Activated CD4-positive, alpha-beta T cell treated with anti-CD3 and anti-CD28 coated beads, Interleukin-2, amount 50 U/mL, for 24 hours (primary cell): ENCODE results near the gene DRC7.
A peak's percentile ranks its signal among the peaks of the same experiment; 100 is the strongest.

ENCODE experiments used
- DNase-seq, 2 donors: peaks; one replicate each; pipeline ENCODE4 v3.0.0-alpha.2; 2020; ENCODE audit warnings: low read depth in 1 of 2, low spot score in 1 of 2

The DRC7 gene

GRCh38 chr16:57694725-57695679, at the start of gene DRC7:
DRC7 (plus strand) TSS chr16:57694806; CDS start chr16:57697950, 3,144 bp downstream.
- peak in 1 of 2 donors; percentile 11 for DNase-seq

GRCh38 chr16:57645169-57645568, 49.4 kb upstream of the DRC7 start:
- DNase-seq: no peak

- no peak for DNase-seq
These were observed 48.8 kb upstream of the DRC7 start for GRCh38 chr16:57645691-57646387.

- no peak for DNase-seq
These were observed 48.1 kb upstream of the DRC7 start for GRCh38 chr16:57646388-57647039.

GRCh38 chr16:57647136-57647875, 47.3 kb upstream of the DRC7 start:
- DNase-seq: no peak

GRCh38 chr16:57648125-57648524, 46.5 kb upstream of the DRC7 start:
- no peak for DNase-seq

GRCh38 chr16:57648581-57649442, 45.8 kb upstream of the DRC7 start:
- DNase-seq: peak; percentile 82 to 85

- no peak for DNase-seq
These were observed 45.2 kb upstream of the DRC7 start for GRCh38 chr16:57649443-57649751.

- no peak for DNase-seq
These were observed 44.8 kb upstream of the DRC7 start for GRCh38 chr16:57649846-57650245.

GRCh38 chr16:57651344-57652333, 43.0 kb upstream of the DRC7 start:
- no peak for DNase-seq

- DNase-seq: no peak
These were observed 41.7 kb upstream of the DRC7 start for GRCh38 chr16:57652695-57653471.

GRCh38 chr16:57653936-57654335, 40.7 kb upstream of the DRC7 start:
- no peak for DNase-seq

- DNase-seq: no peak
These were observed 38.2 kb upstream of the DRC7 start for GRCh38 chr16:57656342-57656955.

- no peak for DNase-seq
These were observed 37.4 kb upstream of the DRC7 start for GRCh38 chr16:57657228-57657627.

GRCh38 chr16:57658130-57658877, 36.3 kb upstream of the DRC7 start:
- DNase-seq: no peak

GRCh38 chr16:57658878-57659674, 35.5 kb upstream of the DRC7 start:
- no peak for DNase-seq
